Measurements from ENCODE around the gene PIK3CA. TPM values are rescaled to one million over a fixed set of nuclear protein-coding genes. Genes with fewer than 3 reads are reported as not detected.

The PIK3CA gene
- total and polyA plus RNA-seq, 10 donors: 4.9 to 40.2 (median 30.9) TPM

DNA sequence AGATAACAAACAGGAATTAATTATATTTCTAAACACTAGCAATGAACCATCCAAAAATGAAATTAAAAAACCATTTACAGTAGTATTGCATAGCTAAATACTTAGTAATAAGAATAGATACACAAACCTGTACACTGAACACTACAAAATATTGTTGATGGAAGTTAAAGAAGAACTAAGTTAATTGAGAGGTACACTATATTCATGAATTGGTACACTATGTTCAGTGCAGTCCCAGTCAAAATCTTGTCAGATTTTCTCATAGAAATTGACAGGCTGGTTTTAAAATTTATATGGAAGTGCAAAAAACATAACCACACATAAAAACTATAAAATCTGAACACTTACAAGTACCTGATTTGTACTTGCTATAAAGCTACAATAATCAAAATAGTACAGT, 24.4 kb downstream of the PIK3CA start:
- Histone ChIP-seq H3K4me3 (no peak overlapping the region), H3K36me3 (no peaks in the 10 kb centered on the region), H3K27ac (no peak overlapping the region), H3K4me1 (peaks cover 7 to 57% (median 14%) of the 10 kb centered on the region in 6 donors), H3K27me3 (replicated peaks in 1 of 7) (no peaks in the 10 kb centered on the region), H3K9me3 (peaks cover 0 to 21% (median 17%) of the 10 kb centered on the region in 8 donors)
- no peak for TF ChIP-seq POLR2A (IDR thresholded peaks at IDR 0.05)
- DNase-seq: no peak
- intact Hi-C loops (cut with DNase I; ENCODE audit: low total_unique reads): no loop called here

DNA sequence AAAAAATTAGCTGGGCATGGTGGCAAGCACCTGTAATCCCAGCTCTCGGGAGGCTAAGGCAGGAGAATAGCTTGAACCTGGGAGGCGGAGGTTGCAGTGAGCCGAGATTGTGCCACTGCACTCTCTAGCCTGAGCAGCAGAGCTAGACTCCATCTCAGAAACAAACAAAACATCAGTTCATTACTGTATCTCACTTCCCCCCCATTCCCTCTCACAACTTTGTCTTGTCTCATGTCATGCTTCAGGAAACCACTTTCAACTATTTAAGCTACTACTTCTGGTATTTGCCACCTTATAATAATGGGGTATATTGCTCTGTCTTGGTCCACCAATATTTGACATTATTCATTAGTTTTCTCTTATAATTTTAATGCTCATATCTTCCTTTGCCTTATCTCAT, 26.2 kb downstream of the PIK3CA start:
- Histone ChIP-seq H3K27me3 (replicated peaks in 1 of 7) (no peaks in the 10 kb centered on the region), H3K9me3 (peaks cover 0 to 21% (median 15%) of the 10 kb centered on the region in 8 donors), H3K27ac (no peak overlapping the region), H3K4me3 (no peak overlapping the region), H3K4me1 (peaks cover 7 to 58% (median 18%) of the 10 kb centered on the region in 6 donors), H3K36me3 (no peaks in the 10 kb centered on the region)
- TF ChIP-seq POLR2AphosphoS5 (IDR thresholded peaks at IDR 0.05): no peak
- TF ChIP-seq POLR2A (IDR thresholded peaks at IDR 0.05): no peak
- TF ChIP-seq, protein P1, sequence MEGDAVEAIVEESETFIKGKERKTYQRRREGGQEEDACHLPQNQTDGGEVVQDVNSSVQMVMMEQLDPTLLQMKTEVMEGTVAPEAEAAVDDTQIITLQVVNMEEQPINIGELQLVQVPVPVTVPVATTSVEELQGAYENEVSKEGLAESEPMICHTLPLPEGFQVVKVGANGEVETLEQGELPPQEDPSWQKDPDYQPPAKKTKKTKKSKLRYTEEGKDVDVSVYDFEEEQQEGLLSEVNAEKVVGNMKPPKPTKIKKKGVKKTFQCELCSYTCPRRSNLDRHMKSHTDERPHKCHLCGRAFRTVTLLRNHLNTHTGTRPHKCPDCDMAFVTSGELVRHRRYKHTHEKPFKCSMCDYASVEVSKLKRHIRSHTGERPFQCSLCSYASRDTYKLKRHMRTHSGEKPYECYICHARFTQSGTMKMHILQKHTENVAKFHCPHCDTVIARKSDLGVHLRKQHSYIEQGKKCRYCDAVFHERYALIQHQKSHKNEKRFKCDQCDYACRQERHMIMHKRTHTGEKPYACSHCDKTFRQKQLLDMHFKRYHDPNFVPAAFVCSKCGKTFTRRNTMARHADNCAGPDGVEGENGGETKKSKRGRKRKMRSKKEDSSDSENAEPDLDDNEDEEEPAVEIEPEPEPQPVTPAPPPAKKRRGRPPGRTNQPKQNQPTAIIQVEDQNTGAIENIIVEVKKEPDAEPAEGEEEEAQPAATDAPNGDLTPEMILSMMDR (IDR thresholded peaks at IDR 0.05 in 8 of 11, conservative IDR thresholded peaks at IDR 0.05 in 3 of 11): no peak
- intact Hi-C loops (cut with DNase I; ENCODE audit: low total_unique reads): no loop called here
- 88 to 93% (median 92%) methylated on average over 3 of the region's 3 CpGs for WGBS, 5 donors
- no peak for DNase-seq

DNA sequence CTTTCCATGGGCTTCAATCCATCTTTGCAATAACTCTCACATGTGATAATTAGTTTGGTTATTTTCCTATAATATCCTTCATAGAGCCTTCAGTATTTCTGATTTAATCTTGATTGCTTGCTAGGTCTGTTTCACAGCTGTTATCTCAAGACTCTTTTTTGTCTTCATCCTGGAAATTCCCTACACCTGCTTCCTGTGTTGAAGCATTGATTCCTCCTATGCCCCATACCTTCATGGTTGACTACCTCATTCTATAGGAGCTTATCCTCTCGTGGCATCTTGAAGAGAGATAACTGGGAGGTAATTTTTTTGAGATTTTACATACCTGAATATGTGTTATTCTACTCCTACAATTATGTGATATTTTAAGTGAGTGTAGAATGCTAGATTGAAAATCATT, 26.7 kb downstream of the PIK3CA start:
- Histone ChIP-seq H3K4me1 (peaks cover 11 to 64% (median 19%) of the 10 kb centered on the region in 6 donors), H3K27me3 (replicated peaks in 1 of 7) (no peaks in the 10 kb centered on the region), H3K9me3 (peaks cover 0 to 21% (median 15%) of the 10 kb centered on the region in 8 donors), H3K27ac (no peak overlapping the region), H3K36me3 (no peaks in the 10 kb centered on the region), H3K4me3 (no peak overlapping the region)
- intact Hi-C loops (cut with DNase I; ENCODE audit: low total_unique reads): no loop called here
- WGBS, 5 donors: 36 to 64% (median 50%) methylated on average over 1 of the region's 1 CpG
- no peak for DNase-seq
- TF ChIP-seq POLR2A (IDR thresholded peaks at IDR 0.05) (no peak), POLR2AphosphoS5 (IDR thresholded peaks at IDR 0.05) (no peak)
- TF ChIP-seq, protein P1 (IDR thresholded peaks at IDR 0.05 in 8 of 11, conservative IDR thresholded peaks at IDR 0.05 in 3 of 11): no peak

DNA sequence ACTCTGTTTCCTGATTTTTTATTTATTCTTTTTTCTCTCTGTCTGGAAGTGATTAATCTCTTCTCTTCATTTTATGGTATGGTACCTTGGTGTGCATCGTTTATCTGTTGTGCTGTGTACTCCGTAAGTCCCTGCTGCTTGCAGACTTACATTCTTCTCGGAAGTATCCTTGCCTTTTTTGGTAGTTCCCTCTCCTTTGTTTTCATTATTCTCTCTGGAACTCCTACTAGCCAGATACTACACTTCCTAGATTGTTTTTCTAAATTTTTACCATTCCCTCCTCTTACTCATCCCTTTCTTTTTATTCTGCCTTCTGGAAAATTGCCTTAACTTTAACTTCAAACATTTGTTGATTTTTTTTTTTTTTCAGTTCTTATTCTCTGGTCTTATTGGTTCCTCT, 27.2 kb downstream of the PIK3CA start:
- no peak for DNase-seq
- H3K4me3 ChIP-seq: no peak overlapping the region
- no peaks in the 10 kb centered on the region for H3K36me3 ChIP-seq
- H3K4me1 ChIP-seq: peaks cover 15 to 68% (median 24%) of the 10 kb centered on the region in 6 donors
- no peaks in the 10 kb centered on the region for H3K27me3 ChIP-seq (replicated peaks in 1 of 7)
- WGBS, 5 donors: 70 to 91% (median 86%) methylated on average over 3 of the region's 3 CpGs
- intact Hi-C loops (cut with DNase I; ENCODE audit: low total_unique reads): no loop called here
- TF ChIP-seq, protein P1 (IDR thresholded peaks at IDR 0.05 in 8 of 11, conservative IDR thresholded peaks at IDR 0.05 in 3 of 11): no peak
- no peak for TF ChIP-seq POLR2AphosphoS5 (IDR thresholded peaks at IDR 0.05)
- no peak for TF ChIP-seq POLR2A (IDR thresholded peaks at IDR 0.05)
- H3K9me3 ChIP-seq: peaks cover 0 to 21% (median 15%) of the 10 kb centered on the region in 8 donors
- no peak overlapping the region for H3K27ac ChIP-seq

DNA sequence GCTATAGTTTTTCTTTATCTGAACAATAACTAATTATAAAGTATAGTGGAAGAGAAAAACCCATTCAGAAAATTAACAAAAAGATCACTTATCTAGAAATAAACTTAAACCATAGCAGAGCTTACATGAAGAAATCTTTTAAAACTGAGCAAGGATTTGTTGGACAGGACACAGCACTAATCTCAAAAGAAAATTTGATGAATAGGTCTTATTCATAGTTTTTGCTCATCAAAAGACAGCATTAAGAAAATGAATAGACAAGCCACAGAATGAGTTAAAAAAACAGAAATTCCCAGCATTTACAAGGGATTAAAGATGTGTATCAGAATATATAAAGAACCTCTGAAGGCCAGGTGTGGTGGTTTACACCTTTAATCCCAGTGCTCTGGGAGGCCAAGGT, 29.5 kb downstream of the PIK3CA start:
- TF ChIP-seq POLR2AphosphoS5 (IDR thresholded peaks at IDR 0.05) (no peak), POLR2A (IDR thresholded peaks at IDR 0.05) (no peak)
- TF ChIP-seq, protein P1 (IDR thresholded peaks at IDR 0.05 in 8 of 11, conservative IDR thresholded peaks at IDR 0.05 in 3 of 11): no peak
- no peak for DNase-seq
- H3K4me1 ChIP-seq: peaks cover 20 to 91% (median 46%) of the 10 kb centered on the region in 6 donors

More for the DNA sequence above, 29.5 kb downstream of the PIK3CA start:
- Histone ChIP-seq H3K27me3 (replicated peaks in 1 of 7) (no peaks in the 10 kb centered on the region), H3K9me3 (peaks cover 0 to 2% (median 0%) of the 10 kb centered on the region in 8 donors), H3K4me3 (no peak overlapping the region), H3K27ac (no peak overlapping the region), H3K36me3 (no peaks in the 10 kb centered on the region)
- intact Hi-C loops (cut with DNase I; ENCODE audit: low total_unique reads): no loop called here

Data from spleen (tissue), 11 donors.